HFFc6 (cell line): Measurements from ENCODE around the gene SLIT3. TPM values are rescaled to one million over a fixed set of nuclear protein-coding genes. Genes with fewer than 3 reads are reported as not detected.

ENCODE experiments used
- DNase-seq: peaks from one replicate; pipeline ENCODE4 v3.0.0-alpha.2; 2018
- H3K27ac Mint-ChIP-seq: 2 replicates; pipeline ENCODE4 v1.8.0; 2020; ENCODE audit warnings: mild to moderate bottlenecking, mixed read lengths
- H3K27me3 Mint-ChIP-seq: 2 replicates; pipeline ENCODE4 v1.8.0; 2021; ENCODE audit warnings: mild to moderate bottlenecking, moderate library complexity, mixed read lengths; ENCODE audit not compliant: insufficient read depth
- H3K36me3 Mint-ChIP-seq: 2 replicates; pipeline ENCODE4 v1.8.0; 2021; ENCODE audit warnings: low read depth, mixed read lengths
- H3K4me1 Mint-ChIP-seq: 2 replicates; pipeline ENCODE4 v1.8.0; 2020; ENCODE audit warnings: low read depth, mixed read lengths
- H3K4me3 Mint-ChIP-seq: 2 replicates; pipeline ENCODE4 v1.8.0; 2020; ENCODE audit warnings: mild to moderate bottlenecking, moderate library complexity, mixed read lengths
- H3K9me3 Mint-ChIP-seq: 2 replicates; pipeline ENCODE4 v1.8.0; 2020; ENCODE audit warnings: mild to moderate bottlenecking, mixed read lengths
- total RNA-seq, 6 experiments: library from RNA; stranded (reverse); fragmentation: NEBNext Ultra II Directional; extraction: Animal tissue kit (Norgen Biotek cat#: 25700); gene quantifications; 2 replicates in 1 of 6; 3 replicates in 5 of 6; pipeline ENCODE4 v1.2.3, GENCODE V29; 2021
- TF ChIP-seq, protein P1 (sequence below): fragments of 200-600 bp; sonication (generic); IDR thresholded peaks from 2 replicates; pipeline ENCODE4 v1.5.0; 2021; ENCODE audit warnings: antibody characterized with exemption, mild to moderate bottlenecking

Gene SLIT3
- total RNA-seq, 6 experiments from 2014 or later, result 4.2 to 8.3 (median 7.1) TPM

DNA sequence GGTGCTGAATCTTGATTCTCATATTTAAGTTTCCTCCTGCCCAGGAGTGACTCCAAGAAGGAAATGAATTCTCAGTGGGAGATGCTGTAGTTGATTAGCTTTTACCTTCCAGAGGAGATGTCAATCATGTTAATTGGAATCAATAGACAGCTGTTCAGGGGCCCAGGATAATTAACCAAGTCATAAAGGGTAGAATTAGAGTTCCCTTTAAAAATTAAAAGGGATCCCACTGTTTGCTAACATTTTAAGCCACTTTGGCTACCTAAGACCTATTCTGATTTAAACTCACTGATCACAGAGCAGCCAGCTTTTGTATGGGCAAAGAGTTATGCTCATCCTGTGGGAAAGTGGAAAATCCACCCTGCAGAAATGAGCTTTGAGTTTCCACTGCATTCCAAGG, 249.6 kb downstream of the SLIT3 start:
- no peak for DNase-seq
- H3K27ac Mint-ChIP-seq, result no peak overlapping the region
- H3K4me1 Mint-ChIP-seq, result peaks cover 21% of the 10 kb centered on the region
- H3K4me3 Mint-ChIP-seq, result no peak overlapping the region
- no peaks in the 10 kb centered on the region for H3K9me3 Mint-ChIP-seq
- TF ChIP-seq, protein P1, sequence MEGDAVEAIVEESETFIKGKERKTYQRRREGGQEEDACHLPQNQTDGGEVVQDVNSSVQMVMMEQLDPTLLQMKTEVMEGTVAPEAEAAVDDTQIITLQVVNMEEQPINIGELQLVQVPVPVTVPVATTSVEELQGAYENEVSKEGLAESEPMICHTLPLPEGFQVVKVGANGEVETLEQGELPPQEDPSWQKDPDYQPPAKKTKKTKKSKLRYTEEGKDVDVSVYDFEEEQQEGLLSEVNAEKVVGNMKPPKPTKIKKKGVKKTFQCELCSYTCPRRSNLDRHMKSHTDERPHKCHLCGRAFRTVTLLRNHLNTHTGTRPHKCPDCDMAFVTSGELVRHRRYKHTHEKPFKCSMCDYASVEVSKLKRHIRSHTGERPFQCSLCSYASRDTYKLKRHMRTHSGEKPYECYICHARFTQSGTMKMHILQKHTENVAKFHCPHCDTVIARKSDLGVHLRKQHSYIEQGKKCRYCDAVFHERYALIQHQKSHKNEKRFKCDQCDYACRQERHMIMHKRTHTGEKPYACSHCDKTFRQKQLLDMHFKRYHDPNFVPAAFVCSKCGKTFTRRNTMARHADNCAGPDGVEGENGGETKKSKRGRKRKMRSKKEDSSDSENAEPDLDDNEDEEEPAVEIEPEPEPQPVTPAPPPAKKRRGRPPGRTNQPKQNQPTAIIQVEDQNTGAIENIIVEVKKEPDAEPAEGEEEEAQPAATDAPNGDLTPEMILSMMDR, result no peak
- H3K27me3 Mint-ChIP-seq, result no peaks in the 10 kb centered on the region; the same call in none of the 2 replicates
- H3K36me3 Mint-ChIP-seq, result no peaks in the 10 kb centered on the region

GRCh38 chr5:169050636-169051035, 250.3 kb downstream of the SLIT3 start:
- H3K27ac Mint-ChIP-seq, result no peak overlapping the region
- no peaks in the 10 kb centered on the region for H3K36me3 Mint-ChIP-seq
- TF ChIP-seq, protein P1, result no peak
- peaks cover 21% of the 10 kb centered on the region for H3K4me1 Mint-ChIP-seq
- no peak overlapping the region for H3K4me3 Mint-ChIP-seq
- no peaks in the 10 kb centered on the region; the same call in none of the 2 replicates for H3K27me3 Mint-ChIP-seq
- no peak for DNase-seq
- no peaks in the 10 kb centered on the region for H3K9me3 Mint-ChIP-seq

- TF ChIP-seq, protein P1, result no peak
- Mint-ChIP-seq H3K27me3 (no peaks in the 10 kb centered on the region; the same call in none of the 2 replicates), H3K27ac (no peak overlapping the region), H3K4me3 (no peak overlapping the region), H3K36me3 (no peaks in the 10 kb centered on the region), H3K4me1 (peaks cover 21% of the 10 kb centered on the region), H3K9me3 (no peaks in the 10 kb centered on the region)
- DNase-seq, result peak; percentile 28
These were observed 250.8 kb downstream of the SLIT3 start for GRCh38 chr5:169050146-169050571.

- DNase-seq, result no peak
- Mint-ChIP-seq H3K9me3 (no peaks in the 10 kb centered on the region), H3K27me3 (no peaks in the 10 kb centered on the region; the same call in none of the 2 replicates), H3K4me3 (no peak overlapping the region), H3K27ac (no peak overlapping the region), H3K4me1 (peaks cover 21% of the 10 kb centered on the region), H3K36me3 (no peaks in the 10 kb centered on the region)
- TF ChIP-seq, protein P1, result no peak
These were observed 251.2 kb downstream of the SLIT3 start for GRCh38 chr5:169049712-169050111.

DNA sequence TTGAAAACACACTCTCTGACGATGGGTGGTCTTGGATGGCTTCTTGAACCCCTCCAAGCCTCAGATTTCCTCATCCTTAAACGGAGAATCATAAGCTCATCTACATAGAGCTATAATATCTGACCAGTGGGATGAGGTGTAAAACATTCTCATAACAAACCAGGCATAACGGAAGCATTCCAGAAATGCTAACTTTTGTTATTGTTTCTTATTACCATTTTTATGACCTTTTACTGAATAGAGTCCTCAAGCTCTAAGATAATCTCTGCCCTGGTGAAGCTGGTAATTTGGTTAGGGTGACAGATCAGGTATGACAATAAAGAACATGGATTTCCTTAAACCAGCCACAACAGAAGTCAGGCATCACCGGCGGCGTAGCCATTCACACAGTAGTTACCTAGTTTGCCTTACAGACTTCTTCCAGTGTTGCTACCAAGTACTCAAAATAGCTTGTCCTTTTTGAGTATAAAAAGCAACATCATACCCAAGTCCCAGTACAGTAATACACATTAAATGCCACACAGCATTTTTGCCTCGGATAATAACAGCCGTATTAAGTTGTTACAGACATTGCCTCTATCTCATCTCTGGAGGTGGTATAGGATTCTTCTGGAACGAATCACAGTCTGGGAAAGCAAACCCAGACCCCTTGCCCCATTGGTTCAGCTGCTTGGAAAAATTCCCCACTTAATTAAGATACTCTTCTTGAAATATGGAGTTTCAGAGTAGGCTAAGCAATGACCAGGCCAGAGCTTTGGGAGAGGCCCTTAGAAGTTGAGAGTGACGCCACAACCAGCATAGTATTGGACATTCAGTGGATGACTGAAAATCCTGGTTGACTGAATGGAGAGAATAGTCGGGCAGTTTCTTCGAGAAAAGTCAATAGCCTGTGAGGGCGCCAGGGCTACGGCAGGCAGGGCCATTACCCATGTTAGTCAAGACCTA, 252.5 kb downstream of the SLIT3 start:
- Mint-ChIP-seq H3K36me3 (no peaks in the 10 kb centered on the region), H3K27ac (no peak overlapping the region), H3K4me1 (peaks cover 21% of the 10 kb centered on the region), H3K27me3 (no peaks in the 10 kb centered on the region; the same call in none of the 2 replicates), H3K9me3 (no peaks in the 10 kb centered on the region; the same call in 1 of the 2 replicates), H3K4me3 (no peak overlapping the region)
- TF ChIP-seq, protein P1, result no peak
- DNase-seq, result no peak
